NCI-H446 treated with DMSO at 0.1 percent for 48 hours (cell line): ENCODE data around the gene ANGEL1.

ENCODE experiments used
- DNase-seq: peaks from one replicate; lab custom pipeline; 2025; lab: John Stamatoyannopoulos, UW

Gene ANGEL1

GRCh38 chr14:76814726-76815645, 2.3 kb upstream of the ANGEL1 start:
- DNase-seq = no peak

- DNase-seq = no peak
Measured at GRCh38 chr14:76812093-76812421, 625 bp downstream of the ANGEL1 start.

GRCh38 chr14:76811561-76811960, 1.1 kb downstream of the ANGEL1 start:
- no peak for DNase-seq

- DNase-seq = no peak
Measured at GRCh38 chr14:76810953-76811400, 1.7 kb downstream of the ANGEL1 start.

- DNase-seq = no peak
Measured at GRCh38 chr14:76810525-76810924, 2.2 kb downstream of the ANGEL1 start.

GRCh38 chr14:76808990-76809389, 3.7 kb downstream of the ANGEL1 start:
- no peak for DNase-seq

- DNase-seq = no peak
Measured at GRCh38 chr14:76808011-76808410, 4.7 kb downstream of the ANGEL1 start.

GRCh38 chr14:76806446-76806845, 6.2 kb downstream of the ANGEL1 start:
- DNase-seq = no peak

GRCh38 chr14:76793956-76794355, 18.7 kb downstream of the ANGEL1 start:
- DNase-seq = no peak

- no peak for DNase-seq
Measured at GRCh38 chr14:76793324-76793723, 19.4 kb downstream of the ANGEL1 start.

- no peak for DNase-seq
Measured at GRCh38 chr14:76792422-76792821, 20.3 kb downstream of the ANGEL1 start.

- no peak for DNase-seq
Measured at GRCh38 chr14:76786601-76787000, 26.1 kb downstream of the ANGEL1 start.

GRCh38 chr14:76784881-76785280, 27.8 kb downstream of the ANGEL1 start:
- DNase-seq = peak; percentile 51

GRCh38 chr14:76784266-76784874, 28.3 kb downstream of the ANGEL1 start:
- DNase-seq = no peak

GRCh38 chr14:76782885-76783566, 29.7 kb downstream of the ANGEL1 start:
- no peak for DNase-seq

- no peak for DNase-seq
Measured at GRCh38 chr14:76782115-76782884, 30.4 kb downstream of the ANGEL1 start.

- DNase-seq = no peak
Measured at GRCh38 chr14:76781648-76782051, 31.0 kb downstream of the ANGEL1 start.

GRCh38 chr14:76780875-76781647, 31.6 kb downstream of the ANGEL1 start:
- DNase-seq = no peak

GRCh38 chr14:76780360-76780759, 32.3 kb downstream of the ANGEL1 start:
- DNase-seq = no peak

- DNase-seq = no peak
Measured at GRCh38 chr14:76780058-76780345, 32.7 kb downstream of the ANGEL1 start.

- no peak for DNase-seq
Measured at GRCh38 chr14:76779221-76780057, 33.2 kb downstream of the ANGEL1 start.
